ENCODE measurements around the gene TFIP11. TPM values are rescaled to one million over a fixed set of nuclear protein-coding genes. Genes with fewer than 3 reads are reported as not detected.
A peak's percentile ranks its signal among the peaks of the same experiment; 100 is the strongest.

Gene TFIP11
- total RNA-seq, 1 experiment from 2014 or later = 23.4 TPM

DNA sequence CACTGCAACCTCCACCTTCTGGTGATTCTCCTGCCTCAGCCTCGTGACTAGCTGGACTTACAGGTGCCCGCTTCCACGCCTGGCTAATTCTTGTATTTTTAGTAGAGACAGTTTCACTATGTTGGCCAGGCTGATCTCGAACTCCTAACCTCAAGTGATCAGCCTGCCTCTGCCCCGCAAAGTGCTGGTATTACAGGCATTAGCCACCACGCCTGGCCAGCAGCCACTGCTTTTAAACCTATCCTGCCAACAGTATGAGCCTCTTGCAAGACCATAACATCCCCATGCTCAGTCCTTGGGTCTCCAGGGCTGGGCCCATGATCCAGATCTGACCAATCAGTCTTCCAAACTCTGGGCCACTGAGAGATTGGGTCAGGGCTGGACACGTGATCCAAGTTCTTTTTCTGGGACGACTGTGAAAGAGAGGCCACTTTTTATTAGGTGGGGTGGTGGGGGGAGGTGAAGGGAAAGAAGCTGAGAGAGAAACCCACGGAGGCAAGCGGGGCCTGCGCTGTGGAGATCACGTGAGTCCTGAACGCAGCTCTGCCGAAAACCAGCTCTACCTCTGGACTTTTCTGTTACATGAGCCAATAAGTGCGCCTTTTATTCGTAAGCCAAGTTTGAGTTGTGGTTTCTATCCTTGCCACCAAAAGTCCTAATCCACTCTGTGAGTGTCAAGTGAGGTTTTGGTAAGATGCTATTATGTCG, 65.3 kb downstream of the TFIP11 start:
- H3K4me3 ChIP-seq = no peak overlapping the region

DNA sequence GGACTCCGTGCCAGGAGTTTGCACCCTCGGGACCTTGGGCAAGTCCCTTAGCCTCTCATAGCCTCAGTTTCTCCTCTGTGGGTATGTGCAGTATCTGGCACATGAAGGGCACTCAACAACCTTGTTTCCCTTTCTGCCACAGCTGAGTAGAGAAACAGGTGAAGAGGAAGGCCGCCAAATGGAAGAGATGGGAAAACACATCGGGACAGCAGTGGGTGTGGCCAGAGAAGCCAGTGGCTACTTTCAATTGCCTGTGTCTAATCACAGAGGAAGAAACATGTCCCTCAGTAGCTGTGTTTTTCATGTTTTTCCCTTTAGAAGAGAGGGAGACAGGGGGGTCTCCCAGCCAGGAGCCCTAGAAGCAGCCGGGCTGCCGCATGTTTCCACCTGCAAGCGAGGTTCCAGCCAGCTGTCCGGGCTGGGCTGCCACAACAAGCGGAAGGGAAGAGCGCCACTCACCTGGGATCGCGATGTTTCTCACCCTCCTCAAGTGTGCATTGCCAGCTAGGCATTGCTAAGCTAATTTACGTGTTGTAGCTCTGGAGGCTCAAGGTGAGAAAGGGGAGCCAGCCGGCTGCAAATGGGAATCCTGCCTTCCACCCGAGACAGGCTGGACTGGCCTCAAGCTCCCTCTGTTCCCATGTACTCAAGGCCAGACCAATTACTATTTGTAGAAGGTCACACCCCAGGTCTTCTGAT, 66.5 kb downstream of the TFIP11 start:
- peak in 1 of 2 experiments; percentile 25 for DNase-seq
- Histone ChIP-seq H3K27me3 (no peaks in the 10 kb centered on the region), H3K9me3 (replicated peaks) (no peaks in the 10 kb centered on the region), H3K36me3 (no peaks in the 10 kb centered on the region), H3K4me3 (no peak overlapping the region), H3K4me1 (no peaks in the 10 kb centered on the region), H3K27ac (no peak overlapping the region)

More for the DNA sequence above, 65.3 kb downstream of the TFIP11 start:
- Histone ChIP-seq H3K4me1 (no peaks in the 10 kb centered on the region), H3K36me3 (no peaks in the 10 kb centered on the region), H3K27ac (no peak overlapping the region), H3K27me3 (no peaks in the 10 kb centered on the region), H3K9me3 (replicated peaks) (no peaks in the 10 kb centered on the region)
- DNase-seq = no peak

- no peak for DNase-seq
- H3K4me3 ChIP-seq = no peak overlapping the region
- no peaks in the 10 kb centered on the region for H3K36me3 ChIP-seq
- no peaks in the 10 kb centered on the region for H3K4me1 ChIP-seq
- no peak overlapping the region for H3K27ac ChIP-seq
- no peaks in the 10 kb centered on the region for H3K27me3 ChIP-seq
- no peaks in the 10 kb centered on the region for H3K9me3 ChIP-seq (replicated peaks)
Measured at GRCh38 chr22:26444777-26445176, 67.5 kb downstream of the TFIP11 start.

GRCh38 chr22:26443901-26444690, 68.2 kb downstream of the TFIP11 start:
- Histone ChIP-seq H3K36me3 (0 out of 2 replicates have a peak, but pooled peaks cover 2% of the 10 kb centered on the region), H3K4me1 (no peaks in the 10 kb centered on the region), H3K9me3 (replicated peaks) (no peaks in the 10 kb centered on the region), H3K4me3 (no peak overlapping the region), H3K27ac (no peak overlapping the region), H3K27me3 (no peaks in the 10 kb centered on the region)
- no peak for DNase-seq

DNA sequence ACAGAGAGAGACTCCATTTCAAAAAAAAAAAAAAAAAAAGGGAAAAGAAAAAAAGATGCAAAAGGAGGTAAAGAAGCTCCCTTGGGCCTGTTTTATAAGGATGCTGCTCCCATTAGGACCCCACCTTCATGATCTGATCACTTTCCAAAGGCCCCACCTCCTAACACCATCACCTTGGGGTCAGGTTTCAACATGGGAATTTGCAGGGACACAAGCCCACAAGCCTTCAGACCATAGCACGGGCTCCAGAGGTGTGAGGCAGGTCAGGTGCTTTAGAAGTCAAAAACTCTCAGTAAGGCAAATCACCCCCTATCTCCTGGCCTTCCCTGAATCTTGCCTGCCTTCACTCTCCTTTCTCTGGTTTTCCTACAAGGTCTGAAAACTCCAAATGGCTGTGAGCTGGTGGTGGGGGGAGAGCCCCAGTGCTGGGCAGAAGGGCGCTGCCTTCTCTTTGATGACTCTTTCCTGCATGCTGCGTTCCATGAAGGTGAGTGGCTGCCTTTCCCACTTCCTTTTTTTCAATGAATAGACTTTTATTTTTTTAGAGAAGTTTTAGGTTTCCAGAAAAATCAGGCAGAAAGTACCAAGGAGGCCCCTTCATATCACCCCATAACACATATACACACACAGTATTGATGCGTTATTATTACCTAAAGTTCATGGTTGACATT, 70.1 kb downstream of the TFIP11 start:
- H3K36me3 ChIP-seq = 0 out of 2 replicates have a peak, but pooled peaks cover 2% of the 10 kb centered on the region
- H3K4me1 ChIP-seq = no peaks in the 10 kb centered on the region
- H3K27me3 ChIP-seq = no peaks in the 10 kb centered on the region
- H3K27ac ChIP-seq = no peak overlapping the region
- DNase-seq = no peak
- H3K9me3 ChIP-seq (replicated peaks) = no peaks in the 10 kb centered on the region
- H3K4me3 ChIP-seq = no peak overlapping the region

Other genes starting within 250 kb of the TFIP11 start
- gene ASPHD2, start 83.2 kb downstream of the TFIP11 start, total RNA-seq (2014; rRNA removed; shearing (Covaris generic)) = 3.5 and 4.0 TPM in 2 replicates
- gene HPS4, start 28.7 kb downstream of the TFIP11 start, total RNA-seq (2014; rRNA removed; shearing (Covaris generic)) = 19.9 and 28.1 TPM in 2 replicates
- 14.4 and 17.8 TPM in 2 replicates for gene SRRD, start 28.6 kb downstream of the TFIP11 start, total RNA-seq (2014; rRNA removed; shearing (Covaris generic))
- gene TPST2, start 77.7 kb upstream of the TFIP11 start, total RNA-seq (2014; rRNA removed; shearing (Covaris generic)) = 14.3 and 15.0 TPM in 2 replicates
- gene CRYBB1, start 105.6 kb upstream of the TFIP11 start, total RNA-seq (2014; rRNA removed; shearing (Covaris generic)) = 0.30 and 0.48 TPM in 2 replicates
- gene CRYBA4, start 109.5 kb upstream of the TFIP11 start, total RNA-seq (2014; rRNA removed; shearing (Covaris generic)) = 0.22 TPM in 1 of 2 replicates, not detected in the other
- 1.3 and 1.9 TPM in 2 replicates for gene MIAT, start 145.1 kb upstream of the TFIP11 start, total RNA-seq (2014; rRNA removed; shearing (Covaris generic))